Ishikawa (cell line): ENCODE results near the gene PTCD1.

ENCODE experiments used
- RAD21 ChIP-seq: IDR thresholded peaks from 2 replicates; pipeline ENCODE4 v1.6.1; 2012; ENCODE audit warnings: low read depth
- TAF1 ChIP-seq: IDR thresholded peaks from 2 replicates; pipeline ENCODE4 v1.6.1; 2012; ENCODE audit warnings: low read depth, mild to moderate bottlenecking
- TCF12 ChIP-seq: IDR thresholded peaks from 2 replicates; pipeline ENCODE4 v1.6.1; 2012; ENCODE audit warnings: low read depth
- TEAD4 ChIP-seq: IDR thresholded peaks from 2 replicates; pipeline ENCODE4 v1.6.1; 2012
- YY1 ChIP-seq: IDR thresholded peaks from 2 replicates; pipeline ENCODE4 v1.6.1; 2012; ENCODE audit warnings: low read depth
- ZBTB7A ChIP-seq: IDR thresholded peaks from 2 replicates; pipeline ENCODE4 v1.6.1; 2012; ENCODE audit warnings: low read depth
- TF ChIP-seq, protein P1 (sequence below): IDR thresholded peaks from 2 replicates; pipeline ENCODE4 v1.6.1; 2012

DNA sequence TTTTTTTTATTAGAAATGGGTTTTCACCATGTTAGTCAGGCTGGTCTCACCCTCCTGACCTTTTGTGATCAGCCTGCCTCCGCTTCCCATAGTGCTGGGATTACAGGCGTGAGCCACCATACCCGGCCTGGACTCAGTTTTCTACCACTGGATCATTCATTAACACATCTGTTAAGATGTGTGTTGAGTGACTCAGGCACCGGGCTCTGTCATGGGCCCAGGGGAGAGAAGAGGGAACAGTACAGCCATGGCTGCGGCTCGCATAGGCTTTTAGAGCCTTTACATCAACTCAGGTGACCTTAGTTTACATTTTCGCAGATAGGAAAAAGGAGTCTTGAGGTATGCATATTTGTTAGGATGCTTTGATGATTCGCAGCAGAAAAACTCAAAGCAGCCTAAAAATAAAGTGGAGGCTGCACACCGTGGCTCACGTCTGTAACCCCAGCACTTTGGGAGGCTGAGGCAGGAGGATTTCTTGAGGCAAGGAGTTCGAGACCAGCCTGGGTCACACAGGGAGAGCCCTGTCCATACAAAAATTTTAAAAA, 67.2 kb downstream of the PTCD1 start:
- TF ChIP-seq TEAD4 = no peak
- no peak for TF ChIP-seq RAD21
- no peak for TF ChIP-seq TAF1
- TF ChIP-seq, protein P1, sequence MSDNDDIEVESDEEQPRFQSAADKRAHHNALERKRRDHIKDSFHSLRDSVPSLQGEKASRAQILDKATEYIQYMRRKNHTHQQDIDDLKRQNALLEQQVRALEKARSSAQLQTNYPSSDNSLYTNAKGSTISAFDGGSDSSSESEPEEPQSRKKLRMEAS = no peak
- TF ChIP-seq TCF12 = no peak
- TF ChIP-seq ZBTB7A = no peak
- no peak for TF ChIP-seq YY1
